ENCODE data around the gene PRPF38B. TPM values are rescaled to one million over a fixed set of nuclear protein-coding genes. Genes with fewer than 3 reads are reported as not detected.
"Not testable (repeated sequence)": the region's sequence is repeated elsewhere in the genome, so short reads cannot be mapped to it uniquely, and the experiment has no call there.

The PRPF38B gene
- polyA plus RNA-seq, 1 experiment: 13.3 TPM

GRCh38 chr1:108663074-108663473 lies 29.0 kb upstream of the PRPF38B start:
- no peak for DNase-seq (ENCODE audit: low read depth)
- no peak for TF ChIP-seq CTCF (IDR thresholded peaks at IDR 0.05; ENCODE audit: insufficient read depth, low read depth, low read length)
- POLR2A ChIA-PET: no interaction called here
- no peaks in the 10 kb centered on the region for H3K36me3 ChIP-seq (ENCODE audit: control insufficient read depth, insufficient read depth, low read length)
- no peaks in the 10 kb centered on the region for H3K27me3 ChIP-seq (ENCODE audit: control insufficient read depth, insufficient read depth, low read length)
- CTCF ChIA-PET: interaction anchor here (1.7 kb wide), 1 partner anchor 16 kb away, joined by 4 read pairs; no protein-coding TSS in a partner anchor
- H3K4me3 ChIP-seq (ENCODE audit: low read depth, low read length): no peak overlapping the region

- Histone ChIP-seq H3K4me3 (ENCODE audit: low read depth, low read length) (no peak overlapping the region), H3K36me3 (ENCODE audit: control insufficient read depth, insufficient read depth, low read length) (no peaks in the 10 kb centered on the region), H3K27me3 (ENCODE audit: control insufficient read depth, insufficient read depth, low read length) (no peaks in the 10 kb centered on the region)
- CTCF ChIA-PET: interaction anchor here (1.4 kb wide), 1 partner anchor 104 kb away, joined by 3 read pairs; the partner anchor contains the start of gene EEIG2
- DNase-seq (ENCODE audit: low read depth): no peak
- POLR2A ChIA-PET: no interaction called here
- TF ChIP-seq CTCF (IDR thresholded peaks at IDR 0.05; ENCODE audit: insufficient read depth, low read depth, low read length): no peak
These were observed 27.6 kb upstream of the PRPF38B start for GRCh38 chr1:108664481-108664880.

GRCh38 chr1:108665067-108665466 lies 27.0 kb upstream of the PRPF38B start:
- Histone ChIP-seq H3K4me3 (ENCODE audit: low read depth, low read length) (no peak overlapping the region), H3K36me3 (ENCODE audit: control insufficient read depth, insufficient read depth, low read length) (no peaks in the 10 kb centered on the region), H3K27me3 (ENCODE audit: control insufficient read depth, insufficient read depth, low read length) (no peaks in the 10 kb centered on the region)
- ChIA-PET CTCF (interaction anchor here (1.1 to 1.4 kb wide), 2 partner anchors 21 to 105 kb away, joined by 3 to 4 read pairs; partner anchors contain the start of gene EEIG2), POLR2A (no interaction called here)
- TF ChIP-seq CTCF (IDR thresholded peaks at IDR 0.05; ENCODE audit: insufficient read depth, low read depth, low read length): no peak
- no peak for DNase-seq (ENCODE audit: low read depth)

- Histone ChIP-seq H3K4me3 (ENCODE audit: low read depth, low read length) (no peak overlapping the region), H3K36me3 (ENCODE audit: control insufficient read depth, insufficient read depth, low read length) (no peaks in the 10 kb centered on the region), H3K27me3 (ENCODE audit: control insufficient read depth, insufficient read depth, low read length) (no peaks in the 10 kb centered on the region)
- TF ChIP-seq CTCF (IDR thresholded peaks at IDR 0.05; ENCODE audit: insufficient read depth, low read depth, low read length): no peak
- POLR2A ChIA-PET: no interaction called here
- no peak for DNase-seq (ENCODE audit: low read depth)
- CTCF ChIA-PET: interaction anchor here (1.1 to 1.4 kb wide), 2 partner anchors 22 to 105 kb away, joined by 3 to 4 read pairs; partner anchors contain the start of gene EEIG2
These were observed 26.3 kb upstream of the PRPF38B start for GRCh38 chr1:108665771-108666170.

GRCh38 chr1:108667422-108667821 lies 24.7 kb upstream of the PRPF38B start:
- CTCF ChIA-PET; H3K27me3 ChIP-seq (ENCODE audit: control insufficient read depth, insufficient read depth, low read length); POLR2A ChIA-PET; H3K4me3 ChIP-seq (ENCODE audit: low read depth, low read length); DNase-seq (ENCODE audit: low read depth); H3K36me3 ChIP-seq (ENCODE audit: control insufficient read depth, insufficient read depth, low read length): not testable (repeated sequence)

GRCh38 chr1:108668777-108669176 lies 23.3 kb upstream of the PRPF38B start:
- POLR2A ChIA-PET: no interaction called here
- TF ChIP-seq CTCF (IDR thresholded peaks at IDR 0.05; ENCODE audit: insufficient read depth, low read depth, low read length): no peak
- CTCF ChIA-PET: interaction anchor here (0.7 kb wide), 1 partner anchor 119 kb away, joined by 3 read pairs; no protein-coding TSS in a partner anchor

More at GRCh38 chr1:108668777-108669176, 23.3 kb upstream of the PRPF38B start:
- H3K36me3 ChIP-seq (ENCODE audit: control insufficient read depth, insufficient read depth, low read length): no peaks in the 10 kb centered on the region
- no peak overlapping the region for H3K4me3 ChIP-seq (ENCODE audit: low read depth, low read length)
- DNase-seq (ENCODE audit: low read depth): no peak
- H3K27me3 ChIP-seq (ENCODE audit: control insufficient read depth, insufficient read depth, low read length): peaks cover 2% of the 10 kb centered on the region; the same call in 1 of the 2 replicates
